OCI-LY3 (cell line): ENCODE results near the gene YBX2.

Experiments used
- EZH2phosphoT487 ChIP-seq: fragments of 200-600 bp; shearing (Covaris generic); IDR thresholded peaks from 2 replicates; pipeline ENCODE4 v1.6.1; 2018; ENCODE audit warnings: antibody characterized with exemption, mixed run types, low read depth
- TF ChIP-seq, protein P1 (sequence below): fragments of 200-600, 300-600 bp; sonication (generic); IDR thresholded peaks from 2 replicates; pipeline ENCODE4 v1.5.1; 2014; ENCODE audit warnings: antibody characterized with exemption, low read length, low read depth

DNA sequence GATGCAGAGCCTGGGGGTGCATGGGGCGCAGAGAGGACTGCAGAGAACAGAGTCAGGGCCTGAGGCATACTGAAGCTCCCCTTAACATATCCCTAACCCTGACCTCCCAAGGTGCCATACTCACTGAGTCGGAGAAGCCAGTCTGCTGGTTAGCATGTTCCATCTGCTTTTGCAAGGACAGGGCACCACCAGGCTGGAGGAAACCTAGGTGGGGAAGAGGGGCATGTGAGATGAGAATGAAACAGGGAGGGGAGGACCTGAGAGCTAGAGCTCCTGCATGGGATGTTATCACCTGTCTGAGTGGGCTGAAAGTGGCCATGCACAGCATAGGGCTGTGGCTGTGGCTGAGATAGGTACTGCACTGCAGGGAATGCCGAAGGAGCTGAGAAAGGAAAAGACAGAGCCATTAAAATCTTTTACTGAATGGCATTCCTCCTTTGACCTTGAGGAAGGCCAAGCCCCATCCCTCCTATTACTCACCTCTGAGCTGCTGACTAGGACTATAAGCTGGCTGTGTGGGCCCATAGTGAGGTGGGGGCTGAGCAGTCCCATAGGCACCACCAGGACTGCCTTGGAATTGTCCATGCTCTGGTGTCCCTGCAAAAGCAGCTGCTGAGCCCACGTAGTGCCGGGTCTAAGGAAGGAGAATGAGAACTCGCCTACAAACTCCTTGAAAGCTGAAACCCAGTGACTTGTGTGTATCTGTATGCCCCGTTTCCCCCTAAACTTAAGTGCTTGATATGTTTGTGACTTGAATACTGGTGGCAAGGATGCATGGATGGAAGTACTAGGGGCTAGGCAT lies 18.9 kb upstream of the YBX2 start:
- TF ChIP-seq EZH2phosphoT487: no peak
- TF ChIP-seq, protein P1, sequence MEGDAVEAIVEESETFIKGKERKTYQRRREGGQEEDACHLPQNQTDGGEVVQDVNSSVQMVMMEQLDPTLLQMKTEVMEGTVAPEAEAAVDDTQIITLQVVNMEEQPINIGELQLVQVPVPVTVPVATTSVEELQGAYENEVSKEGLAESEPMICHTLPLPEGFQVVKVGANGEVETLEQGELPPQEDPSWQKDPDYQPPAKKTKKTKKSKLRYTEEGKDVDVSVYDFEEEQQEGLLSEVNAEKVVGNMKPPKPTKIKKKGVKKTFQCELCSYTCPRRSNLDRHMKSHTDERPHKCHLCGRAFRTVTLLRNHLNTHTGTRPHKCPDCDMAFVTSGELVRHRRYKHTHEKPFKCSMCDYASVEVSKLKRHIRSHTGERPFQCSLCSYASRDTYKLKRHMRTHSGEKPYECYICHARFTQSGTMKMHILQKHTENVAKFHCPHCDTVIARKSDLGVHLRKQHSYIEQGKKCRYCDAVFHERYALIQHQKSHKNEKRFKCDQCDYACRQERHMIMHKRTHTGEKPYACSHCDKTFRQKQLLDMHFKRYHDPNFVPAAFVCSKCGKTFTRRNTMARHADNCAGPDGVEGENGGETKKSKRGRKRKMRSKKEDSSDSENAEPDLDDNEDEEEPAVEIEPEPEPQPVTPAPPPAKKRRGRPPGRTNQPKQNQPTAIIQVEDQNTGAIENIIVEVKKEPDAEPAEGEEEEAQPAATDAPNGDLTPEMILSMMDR: no peak
